WTC11 (cell line): Measurements from ENCODE around the gene DAAM2. TPM values are rescaled to one million over a fixed set of nuclear protein-coding genes. Genes with fewer than 3 reads are reported as not detected.

ENCODE experiments used
- ATAC-seq: fragments of 200-7000 bp; cut with Tn5 transposase; 2 replicates; pipeline ENCODE4 v1.10.0; 2021; ENCODE audit warnings: mild to moderate bottlenecking, moderate library complexity
- CTCF ChIA-PET: fragments of 300-600 bp; sonication (Branson Sonifier 250); formaldehyde crosslinking; loops from one replicate; lab custom pipeline; 2021; ENCODE audit warnings: antibody characterized with exemption; lab: Charles Lee
- POLR2A ChIA-PET: fragments of 350-600 bp; sonication (Branson Sonifier 250); formaldehyde crosslinking; loops from one replicate; lab custom pipeline; 2021; ENCODE audit warnings: antibody characterized with exemption; lab: Charles Lee
- DNase-seq: peaks from one replicate; pipeline ENCODE4 v3.0.0; 2021; ENCODE audit warnings: low spot score
- H3K27ac Mint-ChIP-seq: 2 replicates; pipeline ENCODE4 v1.8.0; 2021; ENCODE audit warnings: mixed read lengths
- H3K27me3 Mint-ChIP-seq: 2 replicates; pipeline ENCODE4 v1.8.0; 2021; ENCODE audit warnings: low read depth, mild to moderate bottlenecking, moderate library complexity, mixed read lengths
- H3K36me3 Mint-ChIP-seq: 2 replicates; pipeline ENCODE4 v1.8.0; 2021; ENCODE audit warnings: mixed read lengths
- H3K4me1 Mint-ChIP-seq: 2 replicates; pipeline ENCODE4 v1.8.0; 2022; ENCODE audit warnings: mixed read lengths
- H3K4me3 Mint-ChIP-seq: 2 replicates; pipeline ENCODE4 v1.8.0; 2021; ENCODE audit warnings: mild to moderate bottlenecking, moderate library complexity, mixed read lengths
- H3K9me3 Mint-ChIP-seq: 2 replicates; pipeline ENCODE4 v1.8.0; 2021; ENCODE audit warnings: mixed read lengths
- ARID4B ChIP-seq: sonication (generic); formaldehyde crosslinking; IDR thresholded peaks from 2 replicates; pipeline ENCODE4 v1.8.0; 2023; ENCODE audit warnings: missing genetic modification reagents, mild to moderate bottlenecking, borderline replicate concordance
- CTCF ChIP-seq: fragments of 200-600 bp; IDR thresholded peaks from 2 replicates; pipeline ENCODE4 v1.8.0; 2022; ENCODE audit warnings: antibody characterized with exemption
- E2F5 ChIP-seq: sonication (generic); formaldehyde crosslinking; IDR thresholded peaks from 2 replicates; pipeline ENCODE4 v1.8.1; 2022; ENCODE audit warnings: mild to moderate bottlenecking, moderate library complexity, missing genetic modification reagents
- IRF1 ChIP-seq: sonication (generic); formaldehyde crosslinking; IDR thresholded peaks from 2 replicates; pipeline ENCODE4 v1.8.0; 2023; ENCODE audit warnings: missing genetic modification reagents
- JAZF1 ChIP-seq: fragments of 250-450 bp; sonication (Bioruptor Pico); IDR thresholded peaks from 2 replicates; pipeline ENCODE4 v1.9.0; 2021; ENCODE audit warnings: moderate library complexity, mild to moderate bottlenecking, inconsistent platforms
- MYBL2 ChIP-seq: sonication (generic); formaldehyde crosslinking; IDR thresholded peaks from 2 replicates; pipeline ENCODE4 v1.8.1; 2023; ENCODE audit warnings: mild to moderate bottlenecking, moderate library complexity, missing genetic modification reagents
- NR1H2 ChIP-seq: sonication (generic); formaldehyde crosslinking; IDR thresholded peaks from 2 replicates; pipeline ENCODE4 v1.9.0; 2021; ENCODE audit warnings: mild to moderate bottlenecking, moderate library complexity, missing genetic modification reagents
- SMAD4 ChIP-seq: sonication (generic); formaldehyde crosslinking; IDR thresholded peaks from 2 replicates; pipeline ENCODE4 v1.8.0; 2022; ENCODE audit warnings: mild to moderate bottlenecking, missing genetic modification reagents
- SP1 ChIP-seq: sonication (generic); formaldehyde crosslinking; conservative IDR thresholded peaks from 2 replicates; pipeline ENCODE4 v1.8.1; 2022; ENCODE audit warnings: missing genetic modification reagents
- TCF7 ChIP-seq: sonication (generic); formaldehyde crosslinking; IDR thresholded peaks from 2 replicates; pipeline ENCODE4 v1.8.0; 2022; ENCODE audit warnings: mild to moderate bottlenecking, low read depth, missing genetic modification reagents, moderate library complexity
- ZBTB21 ChIP-seq: sonication (generic); formaldehyde crosslinking; IDR thresholded peaks from 2 replicates; pipeline ENCODE4 v1.8.1; 2023; ENCODE audit warnings: mild to moderate bottlenecking, missing genetic modification reagents, borderline replicate concordance
- ZNF121 ChIP-seq: sonication (generic); formaldehyde crosslinking; IDR thresholded peaks from 2 replicates; pipeline ENCODE4 v1.8.0; 2023; ENCODE audit warnings: missing genetic modification reagents
- ZNF138 ChIP-seq: sonication (generic); formaldehyde crosslinking; conservative IDR thresholded peaks from 2 replicates; pipeline ENCODE4 v1.8.1; 2022; ENCODE audit warnings: mild to moderate bottlenecking, moderate library complexity, missing genetic modification reagents
- ZNF219 ChIP-seq: sonication (generic); formaldehyde crosslinking; IDR thresholded peaks from 2 replicates; pipeline ENCODE4 v1.8.0; 2023; ENCODE audit warnings: missing genetic modification reagents, mild to moderate bottlenecking, borderline replicate concordance
- total RNA-seq: library from RNA; stranded (reverse); gene quantifications from 3 replicates; pipeline ENCODE4 v1.2.3, GENCODE V29; 2021

Gene DAAM2
- total RNA-seq, 1 experiment from 2014 or later = 2.0 TPM

- H3K27me3 Mint-ChIP-seq = peaks cover 17% of the 10 kb centered on the region
- DNase-seq (no peak), ATAC-seq (no peak)
- H3K4me1 Mint-ChIP-seq = peaks cover 33% of the 10 kb centered on the region
- H3K9me3 Mint-ChIP-seq = 0 out of 2 replicates have a peak, but pooled peaks cover 4% of the 10 kb centered on the region
- ChIA-PET POLR2A (no interaction called here), CTCF (interaction anchor here (0.7 kb wide), 1 partner anchor 41 kb away, joined by 3 read pairs; no protein-coding TSS in a partner anchor)
- peak overlapping the region; percentile 91 for H3K4me3 Mint-ChIP-seq
- no peak for TF ChIP-seq SMAD4 (CRISPR knock-in tag)
- no peak for TF ChIP-seq ZBTB21 (CRISPR knock-in tag)
- no peak for TF ChIP-seq E2F5
- TF ChIP-seq ZNF121 (CRISPR knock-in tag) = no peak
- no peak for TF ChIP-seq SP1 (CRISPR knock-in tag)
- no peak for TF ChIP-seq TCF7 (CRISPR knock-in tag)
- no peak for TF ChIP-seq MYBL2 (CRISPR knock-in tag)
- no peak for TF ChIP-seq IRF1 (CRISPR knock-in tag)
- no peak for TF ChIP-seq JAZF1 (CRISPR knock-in tag)
- no peak for TF ChIP-seq CTCF
- TF ChIP-seq ARID4B (CRISPR knock-in tag) = no peak
- no peak for TF ChIP-seq ZNF219 (CRISPR knock-in tag)
- no peak for TF ChIP-seq NR1H2 (CRISPR knock-in tag)
- peaks cover 15% of the 10 kb centered on the region for H3K36me3 Mint-ChIP-seq
- no peak overlapping the region for H3K27ac Mint-ChIP-seq
Observed at GRCh38 chr6:39932386-39932910, 140.3 kb downstream of the DAAM2 start.

- Mint-ChIP-seq H3K27ac (no peak overlapping the region), H3K9me3 (0 out of 2 replicates have a peak, but pooled peaks cover 4% of the 10 kb centered on the region), H3K27me3 (peaks cover 17% of the 10 kb centered on the region), H3K4me1 (peaks cover 44% of the 10 kb centered on the region), H3K4me3 (peak overlapping the region; percentile 91), H3K36me3 (peaks cover 6% of the 10 kb centered on the region)
- ChIA-PET POLR2A (no interaction called here), CTCF (interaction anchor here (1.3 to 1.4 kb wide), 2 partner anchors 14 to 68 kb away, joined by 3 to 5 read pairs; no protein-coding TSS in a partner anchor)
- DNase-seq = no peak
- TF ChIP-seq ZNF138 (CRISPR knock-in tag) = no peak
- no peak for ATAC-seq
Observed at GRCh38 chr6:39933669-39934130, 141.5 kb downstream of the DAAM2 start.
